COLO829 (cell line): Measurements from ENCODE around the gene PCDHB11.
"Not testable (repeated sequence)": the region's sequence is repeated elsewhere in the genome, so short reads cannot be mapped to it uniquely, and the experiment has no call there.

Experiments used
- DNase-seq: peaks from one replicate; pipeline ENCODE4 v3.0.0; 2012; ENCODE audit warnings: low spot score

Gene PCDHB11

DNA sequence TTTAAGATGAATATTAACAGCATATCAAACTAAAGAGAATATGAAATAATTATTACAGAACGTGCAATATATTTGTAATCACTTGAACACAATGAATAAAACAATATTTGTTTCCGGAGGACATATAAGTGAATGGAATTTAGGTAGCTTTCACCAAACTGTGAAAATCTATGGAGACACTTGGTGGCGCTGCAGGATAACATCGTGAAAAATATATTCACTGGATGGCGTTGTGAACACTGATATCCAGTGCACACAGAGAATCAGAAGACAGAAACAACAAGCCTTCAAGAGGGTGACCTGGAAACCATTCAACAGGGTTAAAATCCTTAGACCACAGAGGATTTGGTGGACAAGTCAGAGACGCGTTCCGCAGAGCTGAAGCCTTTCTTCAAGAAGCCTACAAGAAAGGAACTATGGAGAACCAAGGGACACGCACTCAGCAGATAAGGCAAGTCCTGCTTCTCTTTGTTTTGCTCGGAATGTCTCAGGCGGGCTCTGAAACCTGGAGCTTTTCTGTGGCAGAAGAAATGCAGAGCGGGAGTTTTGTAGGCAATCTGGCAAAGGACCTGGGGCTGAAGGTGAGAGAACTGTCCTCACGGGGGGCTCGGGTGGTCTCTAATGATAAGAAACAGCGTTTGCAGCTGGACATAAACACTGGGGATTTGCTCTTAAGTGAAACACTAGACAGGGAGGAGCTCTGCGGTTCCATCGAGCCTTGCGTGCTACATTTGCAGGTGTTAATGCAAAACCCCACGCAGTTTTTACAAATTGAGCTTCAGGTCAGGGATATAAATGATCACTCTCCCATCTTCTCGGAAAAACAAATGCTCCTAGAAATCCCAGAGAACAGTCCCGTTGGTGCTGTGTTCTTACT, at the start of gene PCDHB11:
Gene PCDHB11 (plus strand): TSS at position 269 of the 877 bp plus-strand sequence. CDS start 148 bp downstream, at position 417.
- DNase-seq: peak; percentile 43

DNA sequence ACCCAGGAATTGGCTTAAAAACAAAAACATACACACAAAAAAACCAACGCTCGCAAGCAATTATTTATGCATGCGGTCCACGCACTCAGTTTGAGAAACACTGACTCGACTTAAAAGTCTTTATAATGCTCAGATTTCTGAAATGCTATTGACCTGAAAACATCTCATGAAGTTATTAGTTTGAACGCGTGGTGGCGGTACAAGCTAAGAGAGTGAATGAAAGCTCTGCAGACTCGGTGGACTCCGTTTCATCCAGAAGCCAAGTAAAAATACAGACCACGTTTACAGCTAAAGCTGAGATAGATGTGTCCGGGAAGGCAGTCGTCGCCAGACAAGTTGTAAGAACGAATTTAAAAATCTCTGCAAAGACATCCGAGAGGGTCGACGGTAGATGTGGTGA, 49.6 kb upstream of the PCDHB11 start, which contains the start of gene PCDHB6:
Gene PCDHB6 (plus strand): TSS at position 246 of the 400 bp plus-strand sequence. CDS start 201 bp downstream, outside the sequence.
- DNase-seq: peak; percentile 51

DNA sequence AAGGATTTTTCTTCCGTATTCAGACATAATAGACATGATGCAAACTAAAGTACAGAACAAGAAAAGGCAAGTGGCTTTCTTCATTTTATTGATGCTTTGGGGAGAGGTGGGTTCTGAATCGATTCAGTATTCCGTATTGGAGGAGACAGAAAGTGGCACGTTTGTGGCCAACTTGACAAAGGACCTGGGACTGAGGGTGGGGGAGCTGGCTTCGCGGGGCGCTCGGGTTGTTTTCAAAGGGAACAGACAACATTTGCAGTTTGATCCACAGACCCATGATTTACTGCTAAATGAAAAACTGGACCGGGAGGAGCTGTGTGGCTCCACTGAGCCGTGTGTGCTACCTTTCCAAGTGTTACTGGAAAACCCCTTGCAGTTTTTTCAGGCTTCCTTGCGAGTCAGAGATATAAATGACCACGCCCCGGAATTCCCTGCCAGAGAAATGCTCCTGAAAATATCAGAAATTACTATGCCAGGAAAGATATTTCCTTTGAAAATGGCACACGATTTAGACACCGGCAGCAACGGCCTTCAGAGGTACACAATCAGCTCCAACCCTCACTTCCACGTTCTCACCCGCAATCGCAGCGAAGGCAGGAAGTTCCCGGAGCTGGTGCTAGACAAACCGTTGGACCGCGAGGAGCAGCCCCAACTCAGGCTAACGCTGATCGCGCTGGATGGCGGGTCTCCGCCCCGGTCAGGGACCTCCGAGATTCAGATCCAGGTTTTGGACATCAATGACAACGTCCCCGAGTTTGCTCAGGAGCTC, 49.0 kb upstream of the PCDHB11 start:
- no peak for DNase-seq

DNA sequence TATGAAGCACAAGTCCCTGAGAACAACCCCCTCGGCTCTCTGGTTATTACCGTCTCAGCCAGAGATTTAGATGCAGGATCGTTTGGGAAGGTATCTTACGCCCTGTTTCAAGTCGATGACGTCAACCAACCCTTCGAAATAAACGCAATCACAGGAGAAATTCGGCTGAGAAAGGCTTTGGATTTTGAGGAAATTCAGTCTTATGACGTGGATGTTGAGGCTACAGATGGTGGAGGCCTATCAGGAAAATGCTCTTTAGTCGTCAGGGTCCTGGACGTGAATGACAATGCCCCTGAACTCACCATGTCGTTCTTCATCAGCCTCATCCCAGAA, 48.5 kb upstream of the PCDHB11 start:
- DNase-seq: no peak

DNA sequence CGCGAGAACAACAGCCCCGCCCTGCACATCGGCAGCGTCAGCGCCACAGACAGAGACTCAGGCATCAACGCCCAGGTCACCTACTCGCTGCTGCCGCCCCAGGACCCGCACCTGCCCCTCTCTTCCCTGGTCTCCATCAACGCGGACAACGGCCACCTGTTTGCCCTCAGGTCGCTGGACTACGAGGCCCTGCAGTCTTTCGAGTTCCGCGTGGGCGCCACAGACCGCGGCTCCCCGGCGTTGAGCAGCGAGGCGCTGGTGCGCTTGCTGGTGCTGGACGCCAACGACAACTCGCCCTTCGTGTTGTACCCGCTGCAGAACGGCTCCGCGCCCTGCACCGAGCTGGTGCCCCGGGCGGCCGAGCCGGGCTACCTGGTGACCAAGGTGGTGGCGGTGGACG, 47.8 kb upstream of the PCDHB11 start:
- not testable (repeated sequence) for DNase-seq

DNA sequence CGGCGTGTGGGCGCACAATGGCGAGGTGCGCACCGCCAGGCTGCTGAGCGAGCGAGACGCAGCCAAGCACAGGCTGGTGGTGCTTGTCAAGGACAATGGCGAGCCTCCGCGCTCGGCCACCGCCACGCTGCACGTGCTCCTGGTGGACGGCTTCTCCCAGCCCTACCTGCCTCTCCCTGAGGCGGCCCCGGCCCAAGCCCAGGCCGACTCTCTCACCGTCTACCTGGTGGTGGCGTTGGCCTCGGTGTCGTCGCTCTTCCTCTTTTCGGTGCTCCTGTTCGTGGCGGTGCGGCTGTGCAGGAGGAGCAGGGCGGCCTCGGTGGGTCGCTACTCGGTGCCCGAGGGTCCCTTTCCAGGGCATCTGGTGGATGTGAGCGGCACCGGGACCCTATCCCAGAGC, 47.3 kb upstream of the PCDHB11 start:
- DNase-seq: not testable (repeated sequence)

DNA sequence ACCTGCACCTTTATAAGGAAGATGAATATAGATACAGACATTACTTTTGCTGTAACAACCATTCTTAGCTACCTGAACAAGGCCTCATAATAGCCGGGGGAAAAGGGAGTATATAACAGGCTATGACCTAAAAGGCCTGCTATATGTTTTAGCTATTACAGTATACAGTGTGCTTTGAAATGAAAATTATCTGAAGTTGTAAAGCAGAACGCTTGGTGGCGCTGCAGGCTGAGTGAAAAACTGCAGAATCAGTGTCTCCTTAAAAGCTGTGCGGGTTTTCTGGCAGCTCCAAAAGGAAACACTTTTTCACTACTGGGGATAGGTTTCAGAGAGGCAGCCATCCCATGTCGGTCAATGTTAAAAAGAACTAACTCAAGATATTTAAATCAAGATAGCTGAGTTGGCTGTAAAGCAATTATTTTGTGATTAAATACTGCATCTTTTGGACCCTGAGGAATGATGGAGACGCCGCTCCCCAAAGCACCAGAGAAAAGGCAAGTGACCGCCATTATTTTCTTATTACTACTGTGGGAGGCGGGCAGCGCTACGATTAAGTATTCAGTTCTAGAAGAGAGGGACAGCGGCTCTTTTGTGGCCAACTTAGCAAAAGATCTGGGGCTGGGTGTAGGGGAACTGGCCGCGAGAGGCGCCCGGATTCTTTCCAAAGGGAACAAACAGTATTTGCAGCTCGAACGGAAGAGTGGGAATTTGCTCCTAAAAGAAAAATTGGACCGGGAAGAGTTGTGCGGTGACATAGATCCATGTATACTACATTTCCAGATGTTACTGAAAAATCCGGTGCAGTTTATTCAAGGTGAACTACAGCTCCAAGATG, 43.7 kb upstream of the PCDHB11 start:
- DNase-seq: peak; percentile 13

DNA sequence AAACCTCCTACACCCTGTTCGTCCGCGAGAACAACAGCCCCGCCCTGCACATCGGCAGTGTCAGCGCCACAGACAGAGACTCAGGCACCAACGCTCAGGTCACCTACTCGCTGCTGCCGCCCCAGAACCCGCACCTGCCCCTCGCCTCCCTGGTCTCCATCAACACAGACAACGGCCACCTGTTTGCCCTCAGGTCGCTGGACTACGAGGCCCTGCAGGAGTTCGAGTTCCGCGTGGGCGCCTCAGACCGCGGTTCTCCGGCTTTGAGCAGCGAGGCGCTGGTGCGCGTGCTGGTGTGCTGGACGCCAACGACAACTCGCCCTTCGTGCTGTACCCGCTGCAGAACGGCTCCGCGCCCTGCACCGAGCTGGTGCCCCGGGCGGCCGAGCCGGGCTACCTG, 42.1 kb upstream of the PCDHB11 start:
- not testable (repeated sequence) for DNase-seq

DNA sequence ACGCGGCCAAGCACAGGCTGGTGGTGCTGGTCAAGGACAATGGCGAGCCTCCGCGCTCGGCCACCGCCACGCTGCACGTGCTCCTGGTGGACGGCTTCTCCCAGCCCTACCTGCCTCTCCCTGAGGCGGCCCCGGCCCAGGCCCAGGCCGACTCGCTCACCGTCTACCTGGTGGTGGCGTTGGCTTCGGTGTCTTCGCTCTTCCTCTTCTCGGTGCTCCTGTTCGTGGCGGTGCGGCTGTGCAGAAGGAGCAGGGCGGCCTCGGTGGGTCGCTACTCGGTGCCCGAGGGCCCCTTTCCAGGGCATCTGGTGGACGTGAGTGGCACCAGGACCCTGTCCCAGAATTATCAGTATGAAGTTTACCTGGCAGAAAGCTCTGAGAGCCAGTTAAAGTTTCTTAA, 41.5 kb upstream of the PCDHB11 start:
- not testable (repeated sequence) for DNase-seq

DNA sequence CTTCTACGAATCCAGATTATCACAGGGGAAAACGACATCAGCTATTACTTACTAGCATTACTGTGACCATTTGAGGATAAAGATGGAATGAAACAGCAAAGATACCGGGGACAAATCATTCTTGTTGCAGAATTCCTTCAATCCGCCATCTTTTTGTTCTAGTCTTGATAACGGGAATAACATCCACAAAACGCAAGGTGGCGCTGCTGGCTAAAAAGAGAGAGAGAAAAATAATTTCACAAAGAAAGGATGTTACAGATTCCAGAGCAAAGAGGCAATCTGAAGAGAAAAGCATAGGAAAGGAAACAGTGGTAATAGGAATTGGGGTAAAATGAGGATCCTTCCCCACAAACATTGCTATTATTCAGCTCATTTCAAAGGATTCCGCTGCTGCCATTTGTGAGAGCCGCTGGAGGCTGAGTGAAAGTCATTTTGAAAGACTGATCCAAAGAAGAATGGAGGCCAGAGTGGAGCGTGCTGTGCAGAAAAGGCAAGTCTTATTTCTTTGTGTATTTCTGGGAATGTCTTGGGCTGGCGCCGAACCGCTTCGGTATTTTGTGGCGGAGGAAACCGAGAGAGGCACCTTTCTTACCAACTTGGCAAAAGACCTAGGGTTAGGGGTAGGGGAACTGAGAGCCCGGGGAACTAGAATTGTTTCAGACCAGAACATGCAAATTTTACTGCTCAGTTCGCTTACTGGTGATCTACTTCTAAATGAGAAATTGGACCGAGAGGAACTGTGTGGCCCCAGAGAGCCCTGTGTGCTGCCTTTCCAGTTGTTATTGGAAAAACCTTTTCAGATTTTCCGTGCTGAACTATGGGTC, 26.8 kb upstream of the PCDHB11 start, which contains the start of gene PCDHB7:
Gene PCDHB7 (plus strand): TSS at position 264 of the 824 bp plus-strand sequence. CDS start 192 bp downstream, at position 456.
- DNase-seq: peak; percentile 45

DNA sequence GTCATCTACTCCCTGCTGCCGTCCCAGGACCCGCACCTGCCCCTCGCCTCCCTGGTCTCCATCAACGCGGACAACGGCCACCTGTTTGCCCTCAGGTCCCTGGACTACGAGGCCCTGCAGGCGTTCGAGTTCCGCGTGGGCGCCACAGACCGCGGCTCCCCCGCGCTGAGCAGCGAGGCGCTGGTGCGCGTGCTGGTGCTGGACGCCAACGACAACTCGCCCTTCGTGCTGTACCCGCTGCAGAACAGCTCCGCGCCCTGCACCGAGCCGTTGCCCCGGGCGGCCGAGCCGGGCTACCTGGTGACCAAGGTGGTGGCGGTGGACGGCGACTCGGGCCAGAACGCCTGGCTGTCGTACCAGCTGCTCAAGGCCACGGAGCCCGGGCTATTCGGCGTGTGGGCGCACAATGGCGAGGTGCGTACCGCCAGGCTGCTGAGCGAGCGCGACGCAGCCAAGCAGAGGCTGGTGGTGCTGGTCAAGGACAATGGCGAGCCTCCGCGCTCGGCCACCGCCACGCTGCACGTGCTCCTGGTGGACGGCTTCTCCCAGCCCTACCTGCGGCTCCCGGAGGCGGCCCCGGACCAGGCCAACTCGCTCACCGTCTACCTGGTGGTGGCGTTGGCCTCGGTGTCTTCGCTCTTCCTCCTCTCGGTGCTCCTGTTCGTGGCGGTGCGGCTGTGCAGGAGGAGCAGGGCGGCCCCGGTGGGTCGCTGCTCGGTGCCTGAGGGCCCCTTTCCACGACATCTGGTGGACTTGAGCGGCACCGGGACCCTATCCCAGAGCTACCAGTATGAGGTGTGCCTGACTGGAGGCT, 24.9 kb upstream of the PCDHB11 start:
- DNase-seq: not testable (repeated sequence)

DNA sequence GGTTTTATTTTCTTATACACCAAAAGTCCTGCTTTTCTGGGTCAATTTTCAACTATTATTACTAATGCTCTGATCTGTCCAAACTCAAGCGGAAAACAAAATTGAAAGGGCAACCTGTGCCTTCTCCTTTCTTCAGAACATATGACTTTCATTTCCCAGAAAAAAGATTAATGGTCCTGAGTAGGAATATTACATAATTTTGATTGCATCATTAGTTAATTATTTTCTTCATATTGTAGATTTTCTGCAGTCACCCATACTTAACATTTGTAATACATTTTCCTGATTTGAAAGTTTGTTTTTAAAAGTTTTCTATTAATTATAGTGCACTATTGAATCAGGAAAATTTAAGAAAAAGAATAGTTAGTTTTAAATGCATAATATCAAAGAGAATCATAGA, 23.5 kb upstream of the PCDHB11 start:
- DNase-seq: no peak

DNA sequence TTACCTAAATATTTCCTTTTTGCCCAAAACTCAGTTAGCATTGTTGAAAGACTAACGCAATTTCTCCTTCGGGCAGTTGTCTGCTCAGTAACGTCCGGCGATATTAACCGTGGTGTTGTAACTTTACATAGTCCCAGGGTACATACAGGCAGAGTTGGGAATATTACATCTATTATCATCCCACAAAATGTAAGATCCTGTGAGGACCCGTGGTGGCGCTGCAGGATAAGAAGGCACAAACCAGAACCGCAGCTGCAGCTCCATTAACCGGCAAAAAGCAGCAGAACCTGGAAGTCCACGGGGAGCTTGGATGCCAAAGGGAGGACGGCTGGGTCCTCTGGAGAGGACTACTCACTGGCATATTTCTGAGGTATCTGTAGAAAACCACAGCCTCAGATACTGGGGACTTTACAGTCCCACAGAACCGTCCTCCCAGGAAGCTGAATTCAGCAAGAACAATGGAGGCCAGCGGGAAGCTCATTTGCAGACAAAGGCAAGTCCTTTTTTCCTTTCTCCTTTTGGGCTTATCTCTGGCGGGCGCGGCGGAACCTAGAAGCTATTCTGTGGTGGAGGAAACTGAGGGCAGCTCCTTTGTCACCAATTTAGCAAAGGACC, 21.7 kb upstream of the PCDHB11 start, which contains the start of gene PCDHB8:
Gene PCDHB8 (plus strand): TSS at position 214 of the 615 bp plus-strand sequence. CDS start 245 bp downstream, at position 459.
- not testable (repeated sequence) for DNase-seq

DNA sequence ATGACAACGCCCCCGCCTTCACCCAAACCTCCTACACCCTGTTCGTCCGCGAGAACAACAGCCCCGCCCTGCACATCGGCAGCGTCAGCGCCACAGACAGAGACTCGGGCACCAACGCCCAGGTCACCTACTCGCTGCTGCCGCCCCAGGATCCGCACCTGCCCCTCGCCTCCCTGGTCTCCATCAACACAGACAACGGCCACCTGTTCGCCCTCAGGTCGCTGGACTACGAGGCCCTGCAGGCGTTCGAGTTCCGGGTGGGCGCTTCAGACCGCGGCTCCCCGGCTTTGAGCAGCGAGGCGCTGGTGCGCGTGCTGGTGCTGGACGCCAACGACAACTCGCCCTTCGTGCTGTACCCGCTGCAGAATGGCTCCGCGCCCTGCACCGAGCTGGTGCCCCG, 20.1 kb upstream of the PCDHB11 start:
- DNase-seq: not testable (repeated sequence)

DNA sequence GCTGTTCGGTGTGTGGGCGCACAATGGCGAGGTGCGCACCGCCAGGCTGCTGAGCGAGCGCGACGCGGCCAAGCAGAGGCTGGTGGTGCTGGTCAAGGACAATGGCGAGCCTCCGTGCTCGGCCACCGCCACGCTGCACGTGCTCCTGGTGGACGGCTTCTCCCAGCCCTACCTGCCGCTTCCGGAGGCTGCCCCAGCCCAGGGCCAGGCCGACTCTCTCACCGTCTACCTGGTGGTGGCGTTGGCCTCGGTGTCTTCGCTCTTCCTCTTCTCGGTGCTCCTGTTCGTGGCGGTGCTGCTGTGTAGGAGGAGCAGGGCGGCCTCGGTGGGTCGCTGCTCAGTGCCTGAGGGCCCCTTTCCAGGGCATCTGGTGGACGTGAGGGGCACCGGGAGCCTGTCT, 19.6 kb upstream of the PCDHB11 start:
- not testable (repeated sequence) for DNase-seq

DNA sequence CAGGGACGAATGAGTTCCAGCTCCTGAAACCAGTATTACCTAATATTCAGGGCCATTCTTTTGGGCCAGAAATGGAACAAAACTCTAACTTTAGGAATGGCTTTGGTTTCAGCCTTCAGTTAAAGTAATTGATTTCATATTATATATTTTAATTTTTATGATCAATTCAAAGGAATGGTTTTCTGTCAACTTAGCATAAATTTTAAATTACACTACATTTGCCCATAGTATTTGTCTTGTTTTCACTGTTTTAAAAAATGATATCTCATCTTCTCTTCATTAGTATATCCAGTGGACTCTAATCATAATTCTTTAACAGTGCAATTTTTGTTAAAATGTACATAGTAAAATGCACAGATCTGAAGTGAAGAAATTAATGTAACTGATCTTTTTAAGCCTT, 19.1 kb upstream of the PCDHB11 start:
- DNase-seq: no peak

DNA sequence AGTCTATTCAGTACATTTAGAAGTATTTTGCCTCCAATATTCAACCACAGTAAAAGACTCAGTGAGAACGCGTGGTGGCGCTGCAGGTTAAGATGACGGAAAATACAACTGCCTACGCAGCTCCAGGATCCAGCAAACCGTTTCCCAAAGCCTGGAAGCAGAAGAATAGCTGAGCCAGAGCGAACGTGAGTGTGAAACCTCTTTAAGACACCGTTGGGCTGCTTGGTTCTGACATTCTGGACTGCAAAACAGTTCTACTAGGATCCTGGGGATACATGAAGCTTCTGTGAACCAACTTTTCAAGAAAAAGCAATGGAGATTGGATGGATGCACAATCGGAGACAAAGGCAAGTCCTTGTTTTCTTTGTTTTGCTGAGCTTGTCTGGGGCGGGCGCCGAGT, 17.2 kb upstream of the PCDHB11 start, which contains the start of gene PCDHB16:
Gene PCDHB16 (plus strand): TSS at position 140 of the 400 bp plus-strand sequence. CDS start 173 bp downstream, at position 313.
- DNase-seq: peak; percentile 55

DNA sequence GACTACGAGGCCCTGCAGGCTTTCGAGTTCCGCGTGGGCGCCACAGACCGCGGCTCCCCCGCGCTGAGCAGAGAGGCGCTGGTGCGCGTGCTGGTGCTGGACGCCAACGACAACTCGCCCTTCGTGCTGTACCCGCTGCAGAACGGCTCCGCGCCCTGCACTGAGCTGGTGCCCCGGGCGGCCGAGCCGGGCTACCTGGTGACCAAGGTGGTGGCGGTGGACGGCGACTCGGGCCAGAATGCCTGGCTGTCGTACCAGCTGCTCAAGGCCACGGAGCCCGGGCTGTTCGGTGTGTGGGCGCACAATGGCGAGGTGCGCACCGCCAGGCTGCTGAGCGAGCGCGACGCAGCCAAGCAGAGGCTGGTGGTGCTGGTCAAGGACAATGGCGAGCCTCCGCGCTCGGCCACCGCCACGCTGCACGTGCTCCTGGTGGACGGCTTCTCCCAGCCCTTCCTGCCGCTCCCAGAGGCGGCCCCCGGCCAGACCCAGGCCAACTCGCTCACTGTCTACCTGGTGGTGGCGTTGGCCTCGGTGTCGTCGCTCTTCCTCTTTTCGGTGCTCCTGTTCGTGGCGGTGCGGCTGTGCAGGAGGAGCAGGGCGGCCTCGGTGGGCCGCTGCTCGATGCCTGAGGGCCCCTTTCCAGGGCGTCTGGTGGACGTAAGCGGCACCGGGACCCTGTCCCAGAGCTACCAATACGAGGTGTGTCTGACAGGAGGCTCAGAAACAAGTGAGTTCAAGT, 15.1 kb upstream of the PCDHB11 start:
- not testable (repeated sequence) for DNase-seq
